Ovary (tissue), 9 donors: ENCODE measurements around the gene NDOR1. TPM values are rescaled to one million over a fixed set of nuclear protein-coding genes. Genes with fewer than 3 reads are reported as not detected.
"Not testable (repeated sequence)": the region's sequence is repeated elsewhere in the genome, so short reads cannot be mapped to it uniquely, and the experiment has no call there.

Source experiments
- DNase-seq, 5 donors: peaks; one replicate each; pipeline ENCODE4 v3.0.0-alpha.2; 2019 to 2020
- H3K27ac ChIP-seq, 2 donors: fragments of 200-600 bp; one replicate each; pipeline versions ENCODE4 v1.5.1 to v1.8.0; 2019 to 2022
- H3K27me3 ChIP-seq: fragments of 200-600 bp; one replicate; pipeline ENCODE4 v1.8.0; 2022
- H3K36me3 ChIP-seq: fragments of 200-600 bp; sonication (generic); one replicate; pipeline ENCODE4 v1.5.1; 2019
- H3K4me1 ChIP-seq: one replicate; pipeline ENCODE4 v1.8.1; 2013; ENCODE audit warnings: mild to moderate bottlenecking, moderate library complexity; ENCODE audit not compliant: insufficient read depth
- H3K4me3 ChIP-seq: fragments of 200-600 bp; sonication (generic); one replicate; pipeline ENCODE4 v1.5.1; 2017
- H3K9me3 ChIP-seq, 2 donors: fragments of 200-600 bp in 1 of 2; sonication (generic) in 1 of 2; one replicate each; pipeline versions ENCODE4 v1.5.1 to v1.8.1; 2013 to 2019; ENCODE audit warnings: mild to moderate bottlenecking in 1 of 2, moderate library complexity in 1 of 2
- CTCF ChIP-seq, 3 donors: fragments of 450-650 bp in 2 of 3; fragments of 200-600 bp in 1 of 3; IDR thresholded peaks; one replicate each; pipeline versions ENCODE4 v1.5.1 to v1.8.0; 2016 to 2022; ENCODE audit warnings: antibody characterized with exemption in 3 of 3, mild to moderate bottlenecking in 1 of 3
- EP300 ChIP-seq: sonication (generic); formaldehyde crosslinking; IDR thresholded peaks from one replicate; pipeline ENCODE4 v1.6.1; 2017; ENCODE audit warnings: antibody characterized with exemption
- POLR2A ChIP-seq: fragments of 450-650 bp; IDR thresholded peaks from one replicate; pipeline ENCODE4 v1.6.1; 2017; ENCODE audit warnings: antibody characterized with exemption, mild to moderate bottlenecking, moderate library complexity
- WGBS, 3 donors: extraction: QIAGEN DNeasy Blood & Tissue Kit in 1 of 3; methylation state at CpG; one replicate each; pipeline versions ENCODE4 v1.1.5 to v1.1.7; 2013 to 2017; 5-methylcytosine and 5-hydroxymethylcytosine counted together
- intact Hi-C, 4 donors: fragments of 100-400 bp; cut with DNase I; formaldehyde crosslinking; loops; one replicate each; pipeline versions ENCODE4 v1.11.0 to v1.15.1; 2022 to 2023
- polyA plus RNA-seq, 2 donors: library from polyadenylated mRNA; stranded (reverse); fragments of 200-250 nt in 1 of 2; fragments of 350-450 nt in 1 of 2; fragmentation: Illumina TruSeq in 1 of 2; extraction: RNeasy Lipid Tissue Mini Kit (QIAGEN cat#74804) in 1 of 2; gene quantifications; one replicate each; pipeline ENCODE4 v1.2.3, GENCODE V29; 2013 to 2014
- total RNA-seq, 7 donors: library from RNA; depleted of rRNA in 2 of 7; stranded (reverse); fragments of >200 nt in 2 of 7; fragmentation: NEBNext Ultra II Directional in 3 of 7; extraction: Animal tissue kit (Norgen Biotek cat#: 25700) in 3 of 7; gene quantifications; one replicate each; pipeline versions ENCODE4 v1.1.0 to v1.2.4, GENCODE V29; 2016 to 2023
- donor health status: DM: no; HTN: no; CAD: no; lungs with moderate emphysema.
- donor health status: DM: no; HTN: no; CAD: no.
- donor health status: Bipolar disorder and iron deficiency.
- donor health status: DM: yes; HTN: yes; CAD: no.
- donor health status: DM: no; HTN: no; CAD: no.
- donor health status: DM: yes; HTN: yes; CAD: no.

The NDOR1 gene
- total and polyA plus RNA-seq, 9 donors = 1.1 to 15.2 (median 9.0) TPM

- TF ChIP-seq POLR2A (no peak), CTCF (IDR thresholded peaks at IDR 0.05) (no peak), EP300 (no peak)
- Histone ChIP-seq H3K4me1 (peaks cover 6% of the 10 kb centered on the region), H3K36me3 (no peaks in the 10 kb centered on the region), H3K9me3 (no peaks in the 10 kb centered on the region), H3K27me3 (no peaks in the 10 kb centered on the region), H3K27ac (peak overlapping the region; percentile 63 to 79), H3K4me3 (peak overlapping the region; percentile 64)
- WGBS, 3 donors = 1 to 7% (median 3%) methylated on average over 18 to 83 of the region's 83 CpGs
- DNase-seq = peak; percentile 62 to 77 (median 77)
- intact Hi-C loops = no loop called here
These were observed 36.2 kb downstream of the NDOR1 start for GRCh38 chr9:137241490-137242268.

GRCh38 chr9:137242269-137243203, 37.0 kb downstream of the NDOR1 start:
- WGBS, 3 donors = 73 to 79% (median 76%) methylated on average over 36 of the region's 36 CpGs
- Histone ChIP-seq H3K27ac (peak overlapping the region in 1 of 2 donors; percentile 79), H3K36me3 (no peaks in the 10 kb centered on the region), H3K27me3 (no peaks in the 10 kb centered on the region), H3K4me3 (peak overlapping the region; percentile 64), H3K9me3 (no peaks in the 10 kb centered on the region), H3K4me1 (peaks cover 4% of the 10 kb centered on the region)
- intact Hi-C loops = no loop called here
- TF ChIP-seq EP300 (no peak), POLR2A (no peak), CTCF (IDR thresholded peaks at IDR 0.05) (no peak)
- DNase-seq = no peak

GRCh38 chr9:137243266-137243625, 37.7 kb downstream of the NDOR1 start:
- H3K36me3 ChIP-seq, H3K27ac ChIP-seq, H3K9me3 ChIP-seq, intact Hi-C loops, DNase-seq, H3K4me1 ChIP-seq, H3K4me3 ChIP-seq, H3K27me3 ChIP-seq: not testable (repeated sequence)
- 89 to 94% (median 90%) methylated on average over 18 of the region's 18 CpGs for WGBS, 3 donors

- intact Hi-C loops = no loop called here
- no peaks in the 10 kb centered on the region for H3K9me3 ChIP-seq
- peaks cover 4% of the 10 kb centered on the region for H3K4me1 ChIP-seq
- H3K27ac ChIP-seq = no peak overlapping the region
- TF ChIP-seq CTCF (IDR thresholded peaks at IDR 0.05) = no peak
- no peak for DNase-seq
- WGBS, 3 donors = 61 to 69% (median 61%) methylated on average over 15 of the region's 15 CpGs
- no peak overlapping the region for H3K4me3 ChIP-seq
- H3K36me3 ChIP-seq = no peaks in the 10 kb centered on the region
- no peaks in the 10 kb centered on the region for H3K27me3 ChIP-seq
These were observed 38.4 kb downstream of the NDOR1 start for GRCh38 chr9:137243626-137244485.
